Measurements from ENCODE around the gene SLC36A4.

- no peak for TF ChIP-seq CTCF (IDR thresholded peaks at IDR 0.05)
- no peak for TF ChIP-seq POLR2A (IDR thresholded peaks at IDR 0.05)
These were observed 11.7 kb upstream of the SLC36A4 start for GRCh38 chr11:93209466-93209865.

All from esophagus squamous epithelium (tissue), 4 donors.